ENCODE measurements around the gene RAD18. TPM values are rescaled to one million over a fixed set of nuclear protein-coding genes. Genes with fewer than 3 reads are reported as not detected.

Gene RAD18
- total RNA-seq, 4 donors from 2014 or later: 8.6 to 11.9 (median 9.7) TPM

- Histone ChIP-seq H3K36me3 (peaks cover 0 to 6% (median 0%) of the 10 kb centered on the region in 4 donors), H3K4me3 (no peak overlapping the region), H3K27ac (no peak overlapping the region), H3K9me3 (no peaks in the 10 kb centered on the region), H3K27me3 (no peaks in the 10 kb centered on the region), H3K4me1 (no peaks in the 10 kb centered on the region)
- TF ChIP-seq EP300 (IDR thresholded peaks at IDR 0.05; ENCODE audit: low read depth): no peak
- no peak for TF ChIP-seq POLR2A (IDR thresholded peaks at IDR 0.05)
- TF ChIP-seq POLR2AphosphoS5 (IDR thresholded peaks at IDR 0.05): no peak
- TF ChIP-seq CTCF (IDR thresholded peaks at IDR 0.05): no peak
- intact Hi-C loops (cut with DNase I; ENCODE audit: low total_unique reads): no loop called here
- in situ Hi-C loops (cut with MboI; ENCODE audit: low pct_ligation_motif_present in 1 of 4, low pct_unique_long_range_greater_than_20kb in 1 of 4, low sequenced_read_pairs in 3 of 4): no loop called here
- DNase-seq: no peak
These were observed 77.5 kb downstream of the RAD18 start for GRCh38 chr3:8885536-8886316.

GRCh38 chr3:8884630-8885290 lies 78.5 kb downstream of the RAD18 start:
- DNase-seq: no peak
- intact Hi-C loops (cut with DNase I; ENCODE audit: low total_unique reads): no loop called here
- in situ Hi-C loops (cut with MboI; ENCODE audit: low pct_ligation_motif_present in 1 of 4, low pct_unique_long_range_greater_than_20kb in 1 of 4, low sequenced_read_pairs in 3 of 4): no loop called here
- WGBS, 2 donors (ENCODE audit: low coverage in 1 of 2): 97% methylated on average over 1 of the region's 1 CpG; no CpG with 5 or more reads in 1 of the 2 donors
- Histone ChIP-seq H3K36me3 (peaks cover 0 to 6% (median 0%) of the 10 kb centered on the region in 4 donors), H3K9me3 (no peaks in the 10 kb centered on the region), H3K27me3 (no peaks in the 10 kb centered on the region), H3K27ac (no peak overlapping the region), H3K4me1 (no peaks in the 10 kb centered on the region), H3K4me3 (no peak overlapping the region)
- TF ChIP-seq POLR2A (IDR thresholded peaks at IDR 0.05): no peak
- no peak for TF ChIP-seq POLR2AphosphoS5 (IDR thresholded peaks at IDR 0.05)
- TF ChIP-seq CTCF (IDR thresholded peaks at IDR 0.05): no peak
- TF ChIP-seq EP300 (IDR thresholded peaks at IDR 0.05; ENCODE audit: low read depth): no peak

- WGBS, 2 donors (ENCODE audit: low coverage in 1 of 2): 77 to 95% methylated on average over 3 of the region's 3 CpGs
- in situ Hi-C loops (cut with MboI; ENCODE audit: low pct_ligation_motif_present in 1 of 4, low pct_unique_long_range_greater_than_20kb in 1 of 4, low sequenced_read_pairs in 3 of 4): no loop called here
These were observed 80.6 kb downstream of the RAD18 start for GRCh38 chr3:8882642-8883041.

More at GRCh38 chr3:8882642-8883041, 80.6 kb downstream of the RAD18 start:
- TF ChIP-seq EP300 (IDR thresholded peaks at IDR 0.05; ENCODE audit: low read depth): no peak
- no peak for TF ChIP-seq CTCF (IDR thresholded peaks at IDR 0.05)
- no peak for TF ChIP-seq POLR2AphosphoS5 (IDR thresholded peaks at IDR 0.05)
- Histone ChIP-seq H3K27ac (no peak overlapping the region), H3K36me3 (peaks cover 0 to 6% (median 0%) of the 10 kb centered on the region in 4 donors), H3K4me3 (no peak overlapping the region), H3K27me3 (no peaks in the 10 kb centered on the region), H3K4me1 (no peaks in the 10 kb centered on the region), H3K9me3 (no peaks in the 10 kb centered on the region)
- no peak for DNase-seq
- intact Hi-C loops (cut with DNase I; ENCODE audit: low total_unique reads): no loop called here

Data from transverse colon (tissue), 4 donors.